Measurements from ENCODE around the gene AQP1. TPM values are rescaled to one million over a fixed set of nuclear protein-coding genes. Genes with fewer than 3 reads are reported as not detected.

Gene AQP1
- total RNA-seq, 1 experiment from 2014 or later, result 0.15 TPM

DNA sequence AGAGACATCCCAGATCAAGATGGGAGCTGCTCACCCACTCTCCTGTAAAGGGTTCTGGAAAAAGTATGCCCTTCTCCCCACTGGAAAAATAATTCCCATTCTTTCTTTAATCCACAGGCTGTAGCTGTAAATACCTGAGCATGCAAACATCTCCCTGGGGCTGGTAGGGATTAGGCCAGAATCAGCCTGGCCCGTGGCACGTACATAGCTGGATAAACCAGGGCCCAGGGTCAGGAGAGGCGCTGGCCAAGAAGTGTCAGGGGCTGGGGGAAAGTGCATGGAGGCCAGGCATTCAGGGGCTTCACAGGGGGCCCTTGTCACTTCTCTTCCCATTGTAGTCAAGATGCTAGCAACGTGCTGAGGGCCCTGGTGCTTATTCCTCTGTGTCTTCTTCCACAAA, 30.7 kb upstream of the AQP1 start:
- Histone ChIP-seq H3K14ac (ENCODE audit: insufficient read depth, low read length) (no peak overlapping the region), H3K23me2 (ENCODE audit: insufficient read length, low read depth, low read length, poor library complexity, severe bottlenecking) (no peaks in the 10 kb centered on the region), H2BK12ac (ENCODE audit: insufficient read length, low read depth, low read length) (no peak overlapping the region), H3K27me3 (ENCODE audit: insufficient read depth, low read length) (no peaks in the 10 kb centered on the region), H3K18ac (ENCODE audit: insufficient read length, low read depth, low read length) (no peak overlapping the region), H2BK15ac (ENCODE audit: low read depth, low read length) (no peak overlapping the region), H3K4me1 (ENCODE audit: insufficient read depth, low read length) (peaks cover 17% of the 10 kb centered on the region; the same call in 1 of the 2 replicates), H3K27ac (ENCODE audit: insufficient read length, low read depth, low read length) (no peak overlapping the region), H3K23ac (ENCODE audit: insufficient read length, low read depth, low read length) (no peak overlapping the region), H3K9ac (ENCODE audit: extremely low read depth, insufficient read length, low read length) (no peak overlapping the region), H2AFZ (ENCODE audit: low read length) (no peak overlapping the region), H3K4me2 (ENCODE audit: insufficient read depth, insufficient read length, low read length) (no peak overlapping the region), H3K9me3 (ENCODE audit: control insufficient read depth, low read depth, low read length) (no peaks in the 10 kb centered on the region), H3K4ac (ENCODE audit: low read depth, low read length) (no peak overlapping the region), H3T11ph (ENCODE audit: low read length) (no peak overlapping the region), H3K56ac (ENCODE audit: insufficient read length, low read depth, low read length) (no peak overlapping the region), H2BK5ac (ENCODE audit: insufficient read length, low read length) (no peak overlapping the region), H3K79me2 (ENCODE audit: insufficient read depth, low read length) (no peaks in the 10 kb centered on the region), H4K91ac (ENCODE audit: insufficient read length, low read depth, low read length) (no peak overlapping the region), H4K20me1 (ENCODE audit: control insufficient read depth, insufficient read depth, insufficient read length) (no peaks in the 10 kb centered on the region), H2AK5ac (ENCODE audit: insufficient read length, low read length) (no peak overlapping the region), H2BK20ac (ENCODE audit: low read depth, low read length, poor library complexity, severe bottlenecking) (no peak overlapping the region), H2BK120ac (ENCODE audit: low read depth, low read length, poor library complexity, severe bottlenecking) (no peak overlapping the region), H4K5ac (ENCODE audit: insufficient read length, low read depth, low read length) (no peak overlapping the region), H3K79me1 (ENCODE audit: insufficient read depth, low read depth, low read length, poor library complexity, severe bottlenecking) (no peaks in the 10 kb centered on the region), H4K8ac (replicated peaks; ENCODE audit: insufficient read length, low read depth, low read length) (no peak overlapping the region)
- no CpG with 5 or more reads among the region's 4 CpGs for WGBS (ENCODE audit: extremely low coverage, insufficient read length, low lambda C conversion rate)
- TF ChIP-seq, protein P1, sequence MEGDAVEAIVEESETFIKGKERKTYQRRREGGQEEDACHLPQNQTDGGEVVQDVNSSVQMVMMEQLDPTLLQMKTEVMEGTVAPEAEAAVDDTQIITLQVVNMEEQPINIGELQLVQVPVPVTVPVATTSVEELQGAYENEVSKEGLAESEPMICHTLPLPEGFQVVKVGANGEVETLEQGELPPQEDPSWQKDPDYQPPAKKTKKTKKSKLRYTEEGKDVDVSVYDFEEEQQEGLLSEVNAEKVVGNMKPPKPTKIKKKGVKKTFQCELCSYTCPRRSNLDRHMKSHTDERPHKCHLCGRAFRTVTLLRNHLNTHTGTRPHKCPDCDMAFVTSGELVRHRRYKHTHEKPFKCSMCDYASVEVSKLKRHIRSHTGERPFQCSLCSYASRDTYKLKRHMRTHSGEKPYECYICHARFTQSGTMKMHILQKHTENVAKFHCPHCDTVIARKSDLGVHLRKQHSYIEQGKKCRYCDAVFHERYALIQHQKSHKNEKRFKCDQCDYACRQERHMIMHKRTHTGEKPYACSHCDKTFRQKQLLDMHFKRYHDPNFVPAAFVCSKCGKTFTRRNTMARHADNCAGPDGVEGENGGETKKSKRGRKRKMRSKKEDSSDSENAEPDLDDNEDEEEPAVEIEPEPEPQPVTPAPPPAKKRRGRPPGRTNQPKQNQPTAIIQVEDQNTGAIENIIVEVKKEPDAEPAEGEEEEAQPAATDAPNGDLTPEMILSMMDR (conservative IDR thresholded peaks at IDR 0.05), result no peak
- Mint-ChIP-seq H3K4me3 (no peak overlapping the region), H3K9me3 (no peaks in the 10 kb centered on the region), H3K27me3 (ENCODE audit: low read depth) (peaks cover 18% of the 10 kb centered on the region), H3K36me3 (ENCODE audit: insufficient read depth in 1 of 3, low read depth in 3 of 3) (no peaks in the 10 kb centered on the region), H3K27ac (no peak overlapping the region), H3K4me1 (peaks cover 45 to 55% of the 10 kb centered on the region in 2 experiments)
- DNase-seq, result no peak

All from H9 (cell line).